Stimulated activated CD4-positive, alpha-beta T cell treated with anti-CD3 and anti-CD28 coated beads, Interleukin-4, amount 100 ng/mL, for 1 hour (primary cell): ENCODE data around the gene TMEM63B.
"Not testable (repeated sequence)": the region's sequence is repeated elsewhere in the genome, so short reads cannot be mapped to it uniquely, and the experiment has no call there.

Experiments
- DNase-seq: peaks from one replicate; pipeline ENCODE4 v3.0.0-alpha.2; 2020

Gene TMEM63B

DNA sequence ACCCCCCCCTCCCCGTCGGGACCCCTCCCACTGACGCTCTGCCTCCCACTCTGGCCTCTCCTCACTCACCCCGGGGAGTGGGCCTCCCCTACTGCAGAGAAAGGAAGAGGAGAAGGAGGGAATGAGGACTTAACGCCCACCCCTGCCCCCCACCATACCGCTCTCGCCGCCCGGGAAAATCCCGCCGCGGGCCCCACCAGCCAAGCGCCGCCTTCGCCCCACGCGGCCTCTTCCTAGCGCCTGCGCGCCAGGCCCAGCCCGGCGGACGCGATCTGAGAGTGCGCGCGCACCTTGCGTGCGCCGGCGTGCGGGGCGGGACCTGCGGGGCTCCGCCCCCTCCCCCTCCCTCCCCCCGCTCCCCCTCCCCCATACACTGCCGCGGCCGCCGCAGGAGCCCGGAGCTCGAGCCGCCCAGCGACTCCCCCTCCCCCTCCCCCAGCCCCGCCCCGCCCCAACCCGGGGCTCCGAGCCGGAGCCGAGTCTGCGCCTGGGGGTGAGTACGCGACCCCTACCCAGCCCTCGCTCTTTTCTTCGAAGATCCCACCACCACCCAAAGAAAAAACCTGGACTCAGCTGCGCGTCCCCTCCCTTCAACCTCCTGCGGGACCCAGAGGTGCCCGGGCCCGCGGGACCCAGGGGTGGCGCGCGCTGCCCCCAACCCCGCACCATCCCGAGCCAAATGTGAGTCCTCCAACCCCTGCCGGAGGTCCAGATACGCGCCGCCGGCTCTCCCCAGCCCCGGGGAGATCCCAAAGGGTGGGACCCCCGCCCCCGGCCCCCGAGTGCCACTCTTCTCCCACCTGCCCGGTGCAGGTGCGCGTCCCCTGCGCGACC, at the start of gene TMEM63B, which contains the start of gene MRPL14:
TMEM63B (plus strand) TSS at position 369 of the 834 bp plus-strand sequence. CDS start 7,031 bp downstream, outside the sequence.
MRPL14 (minus strand) TSS at position 267 of the 834 bp plus-strand sequence. CDS start 10,841 bp downstream, outside the sequence.
- DNase-seq, result peak; percentile 92

- DNase-seq, result no peak
These were observed 49.0 kb upstream of the TMEM63B start for GRCh38 chr6:44078219-44078826.

DNA sequence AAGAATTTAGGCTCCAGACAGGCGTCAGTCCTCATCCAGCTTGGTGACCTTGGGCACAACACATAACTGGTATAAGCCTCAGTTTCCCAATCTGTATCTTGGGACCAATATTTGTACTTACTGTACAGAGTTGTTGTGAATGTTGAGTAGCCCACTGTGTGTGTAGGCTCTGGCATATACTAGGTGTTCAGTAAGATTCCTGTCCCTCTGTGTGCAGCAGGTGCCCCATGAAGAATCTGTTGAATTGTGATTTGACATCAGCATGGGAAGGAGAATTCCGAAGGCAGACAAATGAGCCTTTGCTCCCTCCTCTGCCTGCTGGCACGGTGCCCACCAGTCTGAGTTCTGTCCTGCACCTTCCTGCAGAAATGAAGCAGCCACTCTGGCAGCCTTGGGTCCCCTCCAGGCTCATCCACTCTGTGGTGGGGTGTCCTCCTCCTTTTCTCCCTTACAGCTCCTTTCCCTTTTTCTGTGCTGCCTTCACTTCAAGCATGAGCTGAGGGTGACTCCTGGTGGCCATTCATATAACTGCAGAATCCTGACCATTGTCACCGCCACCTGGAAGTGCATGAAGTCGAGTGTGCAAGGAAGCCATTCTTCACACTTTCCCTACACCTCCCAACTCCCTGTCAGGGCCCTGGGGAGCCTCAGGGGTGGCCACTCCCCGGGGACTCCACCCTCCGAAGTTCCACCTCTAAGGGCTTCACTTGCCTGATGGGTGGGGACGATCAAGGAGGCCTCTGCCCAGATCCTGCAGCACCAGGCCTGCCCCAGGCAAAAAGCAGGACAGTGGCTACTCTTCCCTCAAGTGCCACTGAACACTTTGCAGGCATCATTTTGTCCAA, 48.3 kb upstream of the TMEM63B start:
- peak; percentile 57 for DNase-seq

- DNase-seq, result no peak
These were observed 47.7 kb upstream of the TMEM63B start for GRCh38 chr6:44079672-44080071.

GRCh38 chr6:44080561-44081521, 46.5 kb upstream of the TMEM63B start:
- no peak for DNase-seq

DNA sequence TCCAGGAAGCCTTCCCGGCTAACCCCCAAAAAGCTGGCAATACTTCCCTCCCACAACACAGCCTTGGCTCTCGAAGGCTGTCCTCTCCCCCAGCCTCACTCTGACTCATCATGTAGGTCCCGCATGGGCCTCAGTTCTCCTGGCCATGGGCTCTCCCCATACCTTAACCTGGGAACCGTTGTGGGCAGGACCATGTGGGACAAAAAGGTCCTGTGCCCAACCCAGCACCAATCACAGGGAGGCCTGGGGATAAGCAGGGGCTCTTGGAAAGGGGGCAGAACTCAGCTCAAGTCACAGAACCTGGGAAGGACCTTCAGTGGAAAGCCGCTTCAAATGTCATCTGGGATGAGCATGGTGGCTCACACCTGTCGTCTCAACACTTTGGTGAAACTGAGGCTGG, 45.6 kb upstream of the TMEM63B start:
- DNase-seq, result no peak

DNA sequence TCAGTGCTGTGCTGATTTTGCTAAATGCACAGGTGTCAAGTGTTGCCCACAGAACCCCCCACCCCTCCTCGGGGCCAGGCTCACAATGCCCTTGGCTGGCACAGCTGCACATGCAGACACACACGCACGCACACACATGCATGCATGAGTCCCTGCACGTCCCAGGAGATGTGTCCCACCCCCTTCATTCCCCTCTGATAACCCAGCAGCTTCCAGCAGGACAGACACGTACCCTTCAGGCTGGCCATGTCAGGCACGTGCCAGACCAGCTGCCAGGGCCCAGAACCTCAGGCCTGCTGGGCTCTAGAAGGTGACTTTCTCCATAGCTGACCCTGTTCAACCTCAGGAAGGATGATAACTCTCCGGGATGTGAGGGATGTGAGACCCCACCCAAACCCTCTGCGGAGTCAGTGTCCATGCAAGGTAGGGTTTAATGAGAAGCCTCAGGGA, 44.5 kb upstream of the TMEM63B start:
- no peak for DNase-seq

GRCh38 chr6:44084231-44085014, 42.9 kb upstream of the TMEM63B start:
- DNase-seq, result no peak

DNA sequence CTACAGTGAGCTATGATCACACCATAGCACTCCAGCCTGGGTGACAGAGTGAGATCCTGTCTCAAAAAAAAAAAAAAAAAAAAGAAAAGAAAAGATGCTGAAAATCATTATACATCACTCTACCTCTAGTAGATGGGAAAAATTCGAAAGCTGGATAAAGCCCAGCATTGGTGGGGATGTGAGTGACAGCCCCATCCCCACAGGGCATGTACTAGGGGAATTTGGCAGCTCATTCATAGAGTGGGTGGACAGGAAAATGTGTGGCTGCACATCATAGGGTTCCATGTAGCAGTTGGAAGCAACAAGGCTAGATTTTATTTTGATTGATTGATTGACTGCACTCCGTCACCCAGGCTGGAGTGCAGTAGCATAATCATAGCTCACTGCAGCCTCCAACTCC, 42.1 kb upstream of the TMEM63B start:
- DNase-seq, result no peak

DNA sequence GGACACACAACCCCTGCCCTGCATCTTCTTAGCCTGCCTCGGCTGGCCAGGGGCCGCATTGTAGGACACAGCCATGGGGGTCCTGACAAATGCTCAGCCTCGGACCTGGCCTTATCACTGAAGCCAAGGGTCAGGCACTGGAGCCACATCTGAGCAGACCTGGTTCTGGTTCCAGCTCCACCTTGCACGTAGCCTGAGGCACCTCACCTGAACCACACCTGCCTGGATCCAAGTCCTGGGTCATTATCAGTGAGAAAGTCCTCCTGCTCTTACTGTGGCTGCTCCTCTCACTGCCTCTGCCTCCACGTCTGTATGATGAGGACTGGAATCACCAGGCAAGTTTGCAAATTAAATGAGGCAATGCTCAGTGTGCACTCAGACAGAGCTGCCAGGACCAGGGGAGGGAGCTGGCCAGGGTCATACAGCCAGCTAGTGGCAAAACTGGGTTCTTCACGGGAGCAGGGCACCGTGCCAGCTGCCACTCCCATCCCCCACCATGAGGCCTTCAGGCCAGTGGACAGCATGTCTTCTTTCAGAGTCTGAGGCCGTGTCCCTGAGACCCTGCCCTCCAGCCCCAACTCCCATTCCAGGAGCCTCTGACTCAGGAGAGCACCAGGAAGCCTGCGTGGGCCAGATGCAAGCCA, 40.3 kb upstream of the TMEM63B start:
- DNase-seq, result no peak

GRCh38 chr6:44087623-44088022, 39.7 kb upstream of the TMEM63B start:
- DNase-seq, result no peak

GRCh38 chr6:44088827-44089590, 38.3 kb upstream of the TMEM63B start:
- no peak for DNase-seq

GRCh38 chr6:44090465-44090864, 36.9 kb upstream of the TMEM63B start:
- no peak for DNase-seq

GRCh38 chr6:44091356-44091755, 36.0 kb upstream of the TMEM63B start:
- not testable (repeated sequence) for DNase-seq

- DNase-seq, result no peak
These were observed 35.1 kb upstream of the TMEM63B start for GRCh38 chr6:44091981-44092884.

GRCh38 chr6:44093066-44093465, 34.3 kb upstream of the TMEM63B start:
- no peak for DNase-seq

- no peak for DNase-seq
These were observed 33.5 kb upstream of the TMEM63B start for GRCh38 chr6:44093750-44094402.
